Fibroblast of peridontal ligament (primary cell): ENCODE data around the gene PPP1R12C.

ENCODE experiments used
- DNase-seq: peaks from one replicate; pipeline ENCODE4 v3.0.0-alpha.2; 2010; ENCODE audit errors: extremely low read depth

PPP1R12C gene

GRCh38 chr19:55046975-55047622 lies 70.3 kb downstream of the PPP1R12C start:
- DNase-seq = no peak

GRCh38 chr19:55044771-55045716 lies 72.4 kb downstream of the PPP1R12C start:
- no peak for DNase-seq

- DNase-seq = no peak
Measured at GRCh38 chr19:55044286-55044685, 73.2 kb downstream of the PPP1R12C start.

- no peak for DNase-seq
Measured at GRCh38 chr19:55042688-55043087, 74.7 kb downstream of the PPP1R12C start.

GRCh38 chr19:55042344-55042678 lies 75.1 kb downstream of the PPP1R12C start:
- no peak for DNase-seq

GRCh38 chr19:55041627-55042343 lies 75.7 kb downstream of the PPP1R12C start:
- no peak for DNase-seq

GRCh38 chr19:55041244-55041626 lies 76.2 kb downstream of the PPP1R12C start:
- DNase-seq = no peak
